Cardiac muscle cell (in vitro differentiated cells and primary cell): Measurements from ENCODE around the gene LTO1. TPM values are rescaled to one million over a fixed set of nuclear protein-coding genes. Genes with fewer than 3 reads are reported as not detected.

Experiments used
- DNase-seq, 2 donors: peaks; one replicate each; pipeline versions ENCODE4 v3.0.0 to v3.0.0-alpha.2; 2010 to 2017; ENCODE audit warnings: low read depth in 1 of 2, low spot score in 1 of 2
- H3K27ac ChIP-seq: fragments of 200-600 bp; sonication (generic); 2 replicates; pipeline ENCODE4 v1.5.1; 2016
- H3K27me3 ChIP-seq: fragments of 200-600 bp; sonication (generic); 2 replicates; pipeline ENCODE4 v1.6.0; 2016; ENCODE audit warnings: control low read depth
- H3K36me3 ChIP-seq: fragments of 200-600 bp; sonication (generic); 2 replicates; pipeline ENCODE4 v1.5.1; 2016; ENCODE audit warnings: control low read depth
- H3K4me1 ChIP-seq: fragments of 200-600 bp; sonication (generic); 2 replicates; pipeline ENCODE4 v1.8.1; 2017; ENCODE audit warnings: low read depth, mild to moderate bottlenecking, mixed run types
- H3K4me3 ChIP-seq: fragments of 200-600 bp; sonication (generic); 2 replicates; pipeline ENCODE4 v1.5.1; 2016; ENCODE audit warnings: mild to moderate bottlenecking
- H3K9me3 ChIP-seq: fragments of 200-600 bp; sonication (generic); 2 replicates; pipeline ENCODE4 v1.5.1; 2017; ENCODE audit warnings: low read depth, mild to moderate bottlenecking, control low read depth
- CTCF ChIP-seq: IDR thresholded peaks from 2 replicates; pipeline ENCODE4 v1.5.1; 2012; ENCODE audit warnings: low read depth, mild to moderate bottlenecking, low read length
- polyA plus RNA-seq: library from polyadenylated mRNA; unstranded; fragments of >200 nt; fragmentation: Nextera tagmentation; extraction: Ambion mirVana; gene quantifications from 2 replicates; pipeline ENCODE4 v1.2.1, GENCODE V29; 2016
- total RNA-seq: library from RNA; depleted of rRNA; stranded (reverse); fragments of >200 nt; gene quantifications from 2 replicates; pipeline ENCODE4 v1.2.3, GENCODE V29; 2016

LTO1 gene
- total and polyA plus RNA-seq, 2 experiments from 2014 or later, result 23.0 to 26.2 TPM

GRCh38 chr11:69665669-69666068, 9.5 kb downstream of the LTO1 start:
- Histone ChIP-seq H3K4me3 (no peak overlapping the region), H3K9me3 (no peaks in the 10 kb centered on the region), H3K27ac (no peak overlapping the region), H3K36me3 (no peaks in the 10 kb centered on the region), H3K27me3 (no peaks in the 10 kb centered on the region), H3K4me1 (no peaks in the 10 kb centered on the region)
- no peak for DNase-seq
- no peak for TF ChIP-seq CTCF

DNA sequence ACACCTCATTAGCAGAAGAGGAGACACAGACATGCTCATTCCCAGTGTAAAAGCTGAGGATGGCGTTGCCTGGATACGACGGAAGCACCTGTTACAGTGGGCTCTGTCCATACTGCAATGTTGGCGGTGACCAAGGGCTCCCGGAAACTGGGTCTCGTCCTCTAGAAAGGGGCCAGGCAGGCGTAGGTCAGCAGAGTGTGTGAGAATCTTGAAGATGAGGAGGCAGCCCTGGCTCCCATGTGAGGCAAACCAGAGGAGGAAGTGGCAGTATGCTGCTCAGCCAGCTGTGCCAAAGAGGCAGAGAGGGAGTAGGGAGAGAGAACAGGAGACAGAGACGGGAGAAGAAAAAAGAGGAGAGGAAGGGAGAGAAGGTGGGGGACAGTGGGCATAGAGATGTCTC, 10.3 kb downstream of the LTO1 start:
- Histone ChIP-seq H3K27me3 (no peaks in the 10 kb centered on the region), H3K36me3 (no peaks in the 10 kb centered on the region), H3K27ac (no peak overlapping the region), H3K9me3 (no peaks in the 10 kb centered on the region), H3K4me3 (no peak overlapping the region), H3K4me1 (no peaks in the 10 kb centered on the region)
- DNase-seq, result no peak
- TF ChIP-seq CTCF, result no peak

GRCh38 chr11:69664103-69664775, 10.9 kb downstream of the LTO1 start:
- Histone ChIP-seq H3K4me1 (no peaks in the 10 kb centered on the region), H3K36me3 (no peaks in the 10 kb centered on the region), H3K27ac (no peak overlapping the region), H3K9me3 (no peaks in the 10 kb centered on the region), H3K4me3 (no peak overlapping the region), H3K27me3 (no peaks in the 10 kb centered on the region)
- no peak for TF ChIP-seq CTCF
- DNase-seq, result no peak

- peaks cover 4% of the 10 kb centered on the region for H3K4me1 ChIP-seq
- H3K27me3 ChIP-seq, result no peaks in the 10 kb centered on the region
- no peak for DNase-seq
- no peak overlapping the region for H3K27ac ChIP-seq
- no peaks in the 10 kb centered on the region for H3K36me3 ChIP-seq
- no peaks in the 10 kb centered on the region for H3K9me3 ChIP-seq
- H3K4me3 ChIP-seq, result no peak overlapping the region
- no peak for TF ChIP-seq CTCF
Measured at GRCh38 chr11:69663326-69663725, 11.8 kb downstream of the LTO1 start.

DNA sequence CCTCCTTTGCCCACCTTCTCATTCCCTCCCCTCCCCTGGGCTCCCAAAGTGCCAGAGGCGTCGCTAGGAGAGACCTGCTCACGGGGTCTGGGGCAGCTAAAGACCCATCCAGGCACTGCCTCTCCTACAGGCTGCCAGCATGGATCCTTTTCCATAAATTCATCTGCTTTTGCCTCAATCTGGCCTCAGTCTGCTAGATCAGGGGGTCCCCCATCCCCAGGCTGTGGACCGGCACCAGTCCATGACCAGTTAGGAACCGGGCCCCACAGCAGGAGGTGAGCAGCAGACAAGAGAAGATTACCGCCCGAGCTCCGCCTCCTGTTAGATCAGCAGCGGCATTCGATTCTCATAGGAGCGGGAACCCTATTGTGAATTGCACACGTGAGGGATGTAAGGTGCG, 12.3 kb downstream of the LTO1 start:
- Histone ChIP-seq H3K4me3 (no peak overlapping the region), H3K27ac (no peak overlapping the region), H3K27me3 (no peaks in the 10 kb centered on the region), H3K36me3 (no peaks in the 10 kb centered on the region), H3K9me3 (no peaks in the 10 kb centered on the region), H3K4me1 (peaks cover 7% of the 10 kb centered on the region)
- TF ChIP-seq CTCF, result no peak
- no peak for DNase-seq
